CD4-positive, alpha-beta T cell treated with Interleukin-15 for 4 hours (primary cell): ENCODE results near the gene FPR1.

Source experiments
- DNase-seq: peaks from one replicate; pipeline ENCODE4 v3.0.0-alpha.2; 2020; ENCODE audit warnings: low spot score

Gene FPR1

GRCh38 chr19:51735759-51736449, 15.8 kb downstream of the FPR1 start:
- DNase-seq: no peak

DNA sequence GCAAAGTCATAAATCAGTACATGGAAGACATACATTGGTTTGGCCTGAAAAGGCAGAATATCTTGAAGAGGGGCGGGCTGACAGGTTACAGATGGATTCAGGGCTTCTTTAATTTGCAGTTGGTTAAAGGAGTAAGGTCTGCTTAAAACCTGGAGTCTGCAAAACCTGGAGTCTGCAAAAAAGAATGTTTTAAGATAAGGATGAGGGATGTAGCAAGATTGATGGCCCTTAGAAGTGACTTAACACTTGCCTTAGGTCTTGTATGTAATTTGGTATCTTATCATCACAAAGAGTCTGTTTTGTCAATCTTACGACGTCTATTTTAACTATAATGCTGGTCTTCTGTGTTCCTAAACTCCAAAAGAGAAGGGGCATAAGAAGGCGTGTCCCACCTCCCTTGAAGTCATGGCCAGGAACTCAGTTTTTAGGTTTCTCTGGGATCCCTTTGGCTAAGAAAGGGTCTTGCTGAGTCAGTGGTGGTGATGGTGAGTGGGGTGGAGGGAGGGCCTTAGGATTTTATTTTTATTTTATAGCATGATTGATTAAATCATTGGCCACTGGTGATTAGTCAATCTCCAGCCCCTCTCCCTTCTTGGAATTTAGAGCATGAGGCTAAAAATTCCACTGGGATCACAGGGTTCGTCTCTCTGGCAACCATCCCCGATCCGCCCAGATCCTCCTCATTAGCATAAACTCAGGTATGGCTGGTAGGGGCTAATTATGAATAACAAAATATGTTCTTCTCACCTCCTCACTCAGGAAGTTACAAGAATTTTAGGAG, 17.7 kb downstream of the FPR1 start:
- DNase-seq: no peak

DNA sequence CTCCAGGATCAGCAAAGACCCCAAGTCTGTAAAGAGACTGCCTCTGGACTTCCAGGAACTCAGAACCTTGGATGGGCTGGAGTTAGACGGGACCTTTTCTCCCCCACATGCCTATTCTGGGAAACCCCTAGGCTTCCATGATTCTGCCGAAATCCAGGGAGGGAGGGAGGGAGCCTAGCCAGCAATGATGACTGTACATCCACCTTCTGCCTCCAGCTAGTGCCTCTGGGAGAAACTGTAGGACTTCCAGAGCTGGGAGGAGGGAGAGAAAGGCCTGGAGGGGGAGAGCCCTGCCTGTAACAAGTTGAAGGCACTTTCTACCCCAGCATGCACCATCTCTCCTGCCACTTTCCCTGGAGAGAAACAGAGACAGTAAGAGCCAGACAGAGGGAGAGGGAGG, 21.9 kb downstream of the FPR1 start:
- DNase-seq: no peak

DNA sequence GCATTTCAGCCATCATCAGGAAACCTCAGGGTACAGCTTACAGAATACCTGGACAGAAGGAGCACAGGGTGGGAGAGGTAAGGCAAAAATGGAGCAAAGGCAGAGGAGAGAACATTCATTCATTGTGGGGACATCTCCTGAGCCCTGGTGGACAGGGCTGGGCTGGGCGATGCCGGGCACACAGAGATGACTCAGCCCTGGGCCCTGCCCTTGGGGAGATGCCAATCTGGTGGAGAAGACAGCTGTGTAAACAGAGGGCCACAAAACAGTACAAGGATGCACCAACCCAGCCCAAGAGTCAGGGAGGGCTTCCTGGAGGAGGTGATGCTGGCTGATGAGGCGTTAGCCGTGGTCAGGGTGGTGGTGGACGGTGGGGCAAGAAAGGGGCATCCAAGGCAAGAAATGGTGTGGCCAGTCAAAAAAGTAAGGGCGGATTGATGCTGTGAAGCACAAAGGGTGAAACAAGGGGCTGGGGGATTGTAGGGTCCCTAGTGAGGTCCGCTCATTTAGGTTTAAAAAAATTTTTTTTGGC, 24.3 kb downstream of the FPR1 start:
- no peak for DNase-seq

- no peak for DNase-seq
These were observed 25.6 kb downstream of the FPR1 start for GRCh38 chr19:51726049-51726448.

- no peak for DNase-seq
These were observed 27.1 kb downstream of the FPR1 start for GRCh38 chr19:51724543-51724942.

GRCh38 chr19:51722492-51722891, 29.2 kb downstream of the FPR1 start:
- DNase-seq: no peak

DNA sequence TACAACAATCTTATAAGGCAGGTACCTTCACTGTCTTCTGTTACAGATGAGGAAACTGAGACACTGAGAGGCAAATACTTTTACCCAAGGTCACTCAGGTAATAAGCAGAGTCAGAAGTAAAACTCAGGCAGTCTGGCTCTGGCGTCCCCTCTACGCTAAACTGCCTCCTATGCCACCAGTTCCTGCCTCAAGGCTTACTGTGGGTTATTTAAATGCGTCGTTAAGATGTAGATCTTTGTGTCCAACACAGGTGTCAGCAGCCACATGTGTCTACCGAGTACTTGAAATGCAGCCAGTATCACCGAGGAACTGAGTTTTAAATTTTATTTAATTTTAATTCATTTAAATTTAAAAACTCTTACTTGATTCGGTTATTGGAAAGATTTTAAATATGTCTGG, 29.8 kb downstream of the FPR1 start:
- DNase-seq: no peak

- DNase-seq: no peak
These were observed 32.3 kb downstream of the FPR1 start for GRCh38 chr19:51719251-51719988.

GRCh38 chr19:51716925-51717324, 34.8 kb downstream of the FPR1 start:
- no peak for DNase-seq

DNA sequence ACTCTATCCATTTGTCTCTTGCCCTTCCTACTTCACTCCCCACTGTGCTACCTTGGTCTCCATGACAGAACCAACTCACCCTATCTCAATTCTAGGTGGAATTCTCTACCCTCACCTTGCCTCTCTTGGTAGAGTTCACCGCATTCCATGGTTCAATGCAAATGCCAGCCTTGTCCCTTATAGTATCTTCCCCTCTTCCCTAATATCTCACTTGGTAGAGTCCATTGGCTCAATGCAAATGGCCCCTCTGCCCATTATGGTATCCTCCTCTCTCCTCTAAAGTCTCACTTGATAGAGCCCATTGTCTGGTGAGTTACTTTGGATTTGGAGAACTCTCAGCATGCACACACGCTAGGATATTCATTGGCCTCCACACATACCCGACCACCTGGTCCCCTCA, 35.8 kb downstream of the FPR1 start:
- no peak for DNase-seq

- no peak for DNase-seq
These were observed 36.8 kb downstream of the FPR1 start for GRCh38 chr19:51714848-51715247.

DNA sequence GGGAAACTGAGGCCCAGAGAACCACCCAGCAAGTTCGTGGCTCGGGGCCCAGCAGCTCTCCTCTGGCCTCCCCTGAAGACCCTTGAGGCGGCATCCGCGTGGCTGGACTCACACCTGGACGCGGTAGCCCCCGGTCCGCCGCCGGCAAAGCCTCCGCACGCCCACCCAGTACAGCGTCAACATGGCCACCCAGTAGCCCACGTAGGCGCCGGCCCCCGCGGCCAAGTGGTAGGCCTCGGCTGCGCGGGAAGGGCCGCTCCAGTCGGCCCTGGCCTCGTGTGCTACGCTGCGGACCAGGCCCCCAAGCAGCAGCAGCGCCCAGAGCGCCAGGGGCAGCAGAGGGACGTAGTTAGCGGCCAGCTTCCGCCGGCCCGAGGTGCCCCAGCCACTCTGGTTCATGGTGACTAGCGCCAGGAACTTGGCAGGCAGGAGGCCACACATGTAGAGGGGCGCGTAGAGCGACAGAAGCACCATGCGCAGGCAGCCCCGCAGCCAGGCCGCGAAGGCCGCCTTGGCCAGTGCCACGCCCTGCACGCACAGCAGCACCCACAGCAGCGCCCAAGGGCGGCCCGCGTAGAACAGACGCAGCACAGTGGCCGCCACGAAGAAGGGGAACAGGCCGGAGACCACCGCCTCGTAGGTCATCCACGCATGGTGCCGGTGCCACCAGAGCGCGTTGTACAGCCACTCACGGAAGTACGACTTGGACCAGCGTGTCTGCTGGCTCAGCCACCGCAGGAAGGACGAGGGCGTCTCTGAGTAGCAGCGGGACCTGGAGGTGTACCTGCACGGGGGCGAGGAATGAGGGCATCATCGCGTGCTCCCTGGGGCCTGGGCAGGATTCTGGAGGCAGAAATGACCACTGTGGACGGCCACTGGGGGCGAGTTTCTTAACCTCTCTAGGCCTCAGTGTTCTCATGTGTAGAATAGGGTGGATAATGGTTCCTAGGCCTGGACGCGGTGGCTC, 38.1 kb downstream of the FPR1 start:
- no peak for DNase-seq

- DNase-seq: no peak
These were observed 39.1 kb downstream of the FPR1 start for GRCh38 chr19:51712461-51713081.

GRCh38 chr19:51711702-51712101, 40.0 kb downstream of the FPR1 start:
- no peak for DNase-seq

DNA sequence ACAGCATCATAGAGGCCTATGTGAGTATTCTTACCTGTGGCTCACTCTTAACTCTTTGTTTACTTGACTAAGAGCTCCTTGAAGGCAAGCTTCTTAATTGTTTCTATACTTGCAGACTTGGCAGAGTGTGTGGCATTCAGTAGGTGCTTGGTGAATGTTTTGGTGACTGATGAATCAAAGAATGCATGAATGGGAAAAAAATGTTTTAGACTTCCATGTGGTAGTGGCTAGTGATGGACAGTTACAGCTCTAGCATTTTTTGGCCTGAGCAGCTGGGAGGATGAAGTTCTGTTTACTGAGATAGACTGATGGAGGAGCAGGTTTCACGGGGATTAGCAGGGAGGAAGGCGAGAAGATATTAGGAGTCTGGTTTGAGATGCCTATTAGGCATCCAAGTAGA, 41.5 kb downstream of the FPR1 start:
- no peak for DNase-seq

GRCh38 chr19:51709575-51709974, 42.1 kb downstream of the FPR1 start:
- no peak for DNase-seq

- no peak for DNase-seq
These were observed 42.9 kb downstream of the FPR1 start for GRCh38 chr19:51708811-51709210.

DNA sequence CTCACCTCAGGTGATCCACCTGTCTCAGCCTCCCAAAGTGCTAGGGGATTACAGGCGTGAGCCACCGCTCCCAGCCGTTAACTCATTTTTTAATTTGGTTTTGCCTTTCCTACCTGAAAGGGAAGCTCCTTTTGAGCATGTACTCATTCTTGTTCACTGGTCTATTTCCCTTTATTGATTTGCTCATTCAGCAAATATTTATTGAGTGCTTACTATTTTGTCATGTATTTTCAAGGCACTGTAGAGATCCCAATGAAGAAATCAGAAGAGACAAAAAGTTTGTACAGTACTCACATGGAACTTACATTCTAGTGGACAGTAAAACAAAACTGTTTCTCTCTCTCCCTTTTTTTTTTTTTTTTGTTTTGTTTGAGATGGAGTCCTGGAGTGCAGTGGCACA, 44.8 kb downstream of the FPR1 start:
- DNase-seq: no peak

DNA sequence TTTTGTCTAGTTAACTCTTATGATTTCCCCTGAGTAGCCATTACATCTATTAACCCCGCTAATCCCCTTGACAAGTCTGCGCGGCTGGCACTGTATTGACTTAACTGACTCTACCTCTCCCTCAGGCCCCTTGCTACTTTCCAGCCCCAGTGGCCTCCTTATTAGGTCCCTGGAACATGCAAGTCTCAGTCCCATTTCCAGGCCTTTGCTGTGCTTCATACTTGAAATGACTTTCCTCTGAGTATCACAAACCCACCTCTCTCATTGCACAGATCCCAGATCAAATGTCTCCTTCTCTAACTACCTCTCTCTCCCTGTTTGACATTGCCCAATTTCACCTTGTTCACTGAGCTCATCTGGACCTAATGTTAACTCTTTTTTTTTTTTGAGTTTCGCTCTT, 45.4 kb downstream of the FPR1 start:
- DNase-seq: no peak

DNA sequence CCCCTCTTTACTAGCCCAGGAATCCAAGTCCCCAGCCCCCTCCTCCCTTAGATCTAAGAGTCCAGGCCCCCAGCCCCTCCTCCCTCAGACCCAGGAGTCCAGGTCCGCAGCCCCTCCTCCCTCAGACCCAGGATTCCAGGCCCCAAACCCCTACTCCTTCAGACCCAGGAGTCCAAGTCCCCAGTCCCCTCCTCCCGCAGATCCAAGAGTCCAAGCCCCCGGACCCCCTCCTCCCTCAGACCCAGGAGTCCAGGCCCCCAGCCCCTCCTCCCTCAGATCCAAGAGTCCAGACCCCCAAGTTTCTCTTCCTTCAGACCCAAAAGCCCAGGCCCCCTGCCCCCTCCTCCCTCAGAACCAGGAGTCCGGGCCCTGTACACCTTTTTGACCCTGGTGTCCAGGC, 47.1 kb downstream of the FPR1 start:
- DNase-seq: no peak
